ENCODE data around the gene E2F7. TPM values are rescaled to one million over a fixed set of nuclear protein-coding genes. Genes with fewer than 3 reads are reported as not detected.

Gene E2F7
- total RNA-seq, 8 experiments from 2014 or later, result 0.71 to 11.1 (median 2.0) TPM

GRCh38 chr12:77060136-77060882 is 5.1 kb downstream of the E2F7 start:
- in situ Hi-C loops (cut with MboI; ENCODE audit: low pct_unique_long_range_greater_than_20kb in 2 of 9, low sequenced_read_pairs in 9 of 9, unreplicated experiment in 9 of 9), result loop anchor here in 1 of 9 experiments (25.0 kb wide), 1 partner anchor 252 kb away; no protein-coding TSS in a partner anchor
- ATAC-seq (replicated peaks in 6 of 8), result no peak
- Histone ChIP-seq H3K27ac (no peak overlapping the region), H3K4me3 (no peak overlapping the region), H3K4me1 (replicated peaks in 1 of 2) (peaks cover 3 to 12% of the 10 kb centered on the region in 2 donors)
- WGBS, 10 experiments, result 79 to 100% (median 96%) methylated on average over 1 to 3 of the region's 3 CpGs; no CpG with 5 or more reads in 3 of the 10 experiments

- no peak overlapping the region for H3K4me3 ChIP-seq
- no peak for ATAC-seq (replicated peaks in 6 of 8)
- WGBS, 10 experiments, result 88 to 100% (median 96%) methylated on average over 1 to 5 of the region's 5 CpGs; no CpG with 5 or more reads in 1 of the 10 experiments
- peaks cover 3 to 7% of the 10 kb centered on the region in 2 donors for H3K4me1 ChIP-seq (replicated peaks in 1 of 2)
- no peak overlapping the region for H3K27ac ChIP-seq
- in situ Hi-C loops (cut with MboI; ENCODE audit: low pct_unique_long_range_greater_than_20kb in 2 of 9, low sequenced_read_pairs in 9 of 9, unreplicated experiment in 9 of 9), result loop anchor here in 1 of 9 experiments (25.0 kb wide), 1 partner anchor 254 kb away; no protein-coding TSS in a partner anchor
These were observed 6.6 kb downstream of the E2F7 start for GRCh38 chr12:77058740-77059139.

- in situ Hi-C loops (cut with MboI; ENCODE audit: low pct_unique_long_range_greater_than_20kb in 2 of 9, low sequenced_read_pairs in 9 of 9, unreplicated experiment in 9 of 9), result loop anchor here in 1 of 9 experiments (25.0 kb wide), 1 partner anchor 257 kb away; no protein-coding TSS in a partner anchor
- H3K4me1 ChIP-seq (replicated peaks in 1 of 2), result peaks cover 0 to 5% of the 10 kb centered on the region in 2 donors
- H3K4me3 ChIP-seq, result no peak overlapping the region
- H3K27ac ChIP-seq, result no peak overlapping the region
- WGBS, 10 experiments, result 83 to 100% (median 96%) methylated on average over 1 to 4 of the region's 4 CpGs
- no peak for ATAC-seq (replicated peaks in 6 of 8)
These were observed 10.5 kb downstream of the E2F7 start for GRCh38 chr12:77054851-77055250.

- H3K4me1 ChIP-seq (replicated peaks in 1 of 2), result peaks cover 0 to 5% of the 10 kb centered on the region in 2 donors
- no peak overlapping the region for H3K4me3 ChIP-seq
- no peak overlapping the region for H3K27ac ChIP-seq
- ATAC-seq (replicated peaks in 6 of 8), result no peak
- in situ Hi-C loops (cut with MboI; ENCODE audit: low pct_unique_long_range_greater_than_20kb in 2 of 9, low sequenced_read_pairs in 9 of 9, unreplicated experiment in 9 of 9), result loop anchor here in 1 of 9 experiments (25.0 kb wide), 1 partner anchor 259 kb away; no protein-coding TSS in a partner anchor
- 83 to 100% (median 100%) methylated on average over 1 of the region's 1 CpG; no CpG with 5 or more reads in 4 of the 10 experiments for WGBS, 10 experiments
These were observed 12.1 kb downstream of the E2F7 start for GRCh38 chr12:77053259-77053658.

GRCh38 chr12:77049767-77050353 is 15.5 kb downstream of the E2F7 start:
- H3K27ac ChIP-seq, result no peak overlapping the region
- no peak overlapping the region for H3K4me3 ChIP-seq
- H3K4me1 ChIP-seq (replicated peaks in 1 of 2), result peaks cover 0 to 12% of the 10 kb centered on the region in 2 donors
- WGBS, 10 experiments, result 0 to 100% (median 58%) methylated on average over 1 to 4 of the region's 4 CpGs
- peak; percentile 61 to 89 (median 74) for ATAC-seq (replicated peaks in 6 of 8)
- in situ Hi-C loops (cut with MboI; ENCODE audit: low pct_unique_long_range_greater_than_20kb in 2 of 9, low sequenced_read_pairs in 9 of 9, unreplicated experiment in 9 of 9), result loop anchor here in 2 of 9 experiments (10.0 to 25.0 kb wide), 2 partner anchors 262 to 635 kb away; no protein-coding TSS in a partner anchor

GRCh38 chr12:77047341-77048109 is 17.8 kb downstream of the E2F7 start:
- in situ Hi-C loops (cut with MboI; ENCODE audit: low pct_unique_long_range_greater_than_20kb in 2 of 9, low sequenced_read_pairs in 9 of 9, unreplicated experiment in 9 of 9), result loop anchor here in 1 of 9 experiments (10.0 kb wide), 1 partner anchor 637 kb away; no protein-coding TSS in a partner anchor

GRCh38 chr12:77046468-77046867 is 18.9 kb downstream of the E2F7 start:
- peak in 5 of 8 experiments; percentile 38 to 74 (median 49) for ATAC-seq (replicated peaks in 6 of 8)
- in situ Hi-C loops (cut with MboI; ENCODE audit: low pct_unique_long_range_greater_than_20kb in 2 of 9, low sequenced_read_pairs in 9 of 9, unreplicated experiment in 9 of 9), result loop anchor here in 1 of 9 experiments (10.0 kb wide), 1 partner anchor 638 kb away; no protein-coding TSS in a partner anchor
- Histone ChIP-seq H3K4me3 (no peak overlapping the region), H3K27ac (no peak overlapping the region), H3K4me1 (replicated peaks in 1 of 2) (peaks cover 0 to 12% of the 10 kb centered on the region in 2 donors)
- 85 to 100% (median 100%) methylated on average over 1 to 5 of the region's 5 CpGs for WGBS, 10 experiments

More at GRCh38 chr12:77047341-77048109, 17.8 kb downstream of the E2F7 start:
- Histone ChIP-seq H3K27ac (no peak overlapping the region), H3K4me3 (no peak overlapping the region), H3K4me1 (replicated peaks in 1 of 2) (peaks cover 0 to 12% of the 10 kb centered on the region in 2 donors)
- 69 to 100% (median 84%) methylated on average over 1 to 6 of the region's 6 CpGs; no CpG with 5 or more reads in 1 of the 10 experiments for WGBS, 10 experiments
- ATAC-seq (replicated peaks in 6 of 8), result peak in 5 of 8 experiments; percentile 20 to 54 (median 37)

- in situ Hi-C loops (cut with MboI; ENCODE audit: low pct_unique_long_range_greater_than_20kb in 2 of 9, low sequenced_read_pairs in 9 of 9, unreplicated experiment in 9 of 9), result loop anchor here in 1 of 9 experiments (10.0 kb wide), 1 partner anchor 640 kb away; no protein-coding TSS in a partner anchor
- Histone ChIP-seq H3K27ac (no peak overlapping the region), H3K4me1 (replicated peaks in 1 of 2) (peaks cover 0 to 9% of the 10 kb centered on the region in 2 donors), H3K4me3 (no peak overlapping the region)
- no peak for ATAC-seq (replicated peaks in 6 of 8)
- WGBS, 10 experiments, result 80 to 100% (median 87%) methylated on average over 1 to 6 of the region's 6 CpGs
These were observed 20.2 kb downstream of the E2F7 start for GRCh38 chr12:77045183-77045582.

- WGBS, 10 experiments, result 27 to 100% (median 87%) methylated on average over 1 to 2 of the region's 2 CpGs; no CpG with 5 or more reads in 2 of the 10 experiments
- Histone ChIP-seq H3K4me1 (replicated peaks in 1 of 2) (peaks cover 0 to 7% of the 10 kb centered on the region in 2 donors), H3K4me3 (no peak overlapping the region), H3K27ac (no peak overlapping the region)
- no peak for ATAC-seq (replicated peaks in 6 of 8)
- in situ Hi-C loops (cut with MboI; ENCODE audit: low pct_unique_long_range_greater_than_20kb in 2 of 9, low sequenced_read_pairs in 9 of 9, unreplicated experiment in 9 of 9), result loop anchor here in 1 of 9 experiments (10.0 kb wide), 1 partner anchor 640 kb away; no protein-coding TSS in a partner anchor
These were observed 20.6 kb downstream of the E2F7 start for GRCh38 chr12:77044721-77045120.

GRCh38 chr12:77042833-77043232 is 22.5 kb downstream of the E2F7 start:
- in situ Hi-C loops (cut with MboI; ENCODE audit: low pct_unique_long_range_greater_than_20kb in 2 of 9, low sequenced_read_pairs in 9 of 9, unreplicated experiment in 9 of 9), result loop anchor here in 1 of 9 experiments (10.0 kb wide), 1 partner anchor 642 kb away; no protein-coding TSS in a partner anchor
- Histone ChIP-seq H3K4me3 (no peak overlapping the region), H3K4me1 (replicated peaks in 1 of 2) (peaks cover 0 to 7% of the 10 kb centered on the region in 2 donors), H3K27ac (no peak overlapping the region)
- 88 to 100% (median 99%) methylated on average over 3 to 8 of the region's 8 CpGs; no CpG with 5 or more reads in 2 of the 10 experiments for WGBS, 10 experiments
- no peak for ATAC-seq (replicated peaks in 6 of 8)

GRCh38 chr12:77040231-77040630 is 25.1 kb downstream of the E2F7 start:
- in situ Hi-C loops (cut with MboI; ENCODE audit: low pct_unique_long_range_greater_than_20kb in 2 of 9, low sequenced_read_pairs in 9 of 9, unreplicated experiment in 9 of 9), result loop anchor here in 1 of 9 experiments (10.0 kb wide), 1 partner anchor 645 kb away; no protein-coding TSS in a partner anchor

GRCh38 chr12:77035226-77035625 is 30.1 kb downstream of the E2F7 start:
- ATAC-seq (replicated peaks in 6 of 8), result no peak
- H3K4me3 ChIP-seq, result no peak overlapping the region
- WGBS, 10 experiments, result 43 to 100% (median 83%) methylated on average over 1 of the region's 1 CpG; no CpG with 5 or more reads in 2 of the 10 experiments
- no peaks in the 10 kb centered on the region for H3K4me1 ChIP-seq (replicated peaks in 1 of 2)
- in situ Hi-C loops (cut with MboI; ENCODE audit: low pct_unique_long_range_greater_than_20kb in 2 of 9, low sequenced_read_pairs in 9 of 9, unreplicated experiment in 9 of 9), result no loop called here
- no peak overlapping the region for H3K27ac ChIP-seq

More at GRCh38 chr12:77040231-77040630, 25.1 kb downstream of the E2F7 start:
- Histone ChIP-seq H3K4me3 (no peak overlapping the region), H3K4me1 (replicated peaks in 1 of 2) (no peaks in the 10 kb centered on the region), H3K27ac (no peak overlapping the region)
- ATAC-seq (replicated peaks in 6 of 8), result no peak
- 80 to 100% (median 97%) methylated on average over 1 to 4 of the region's 4 CpGs; no CpG with 5 or more reads in 3 of the 10 experiments for WGBS, 10 experiments
